DOHH2 (cell line): ENCODE measurements around the gene MASP1.

Source experiments
- CTCF ChIP-seq: fragments of 200-600 bp; sonication (generic); IDR thresholded peaks from one replicate; pipeline ENCODE4 v1.5.1; 2014; ENCODE audit warnings: antibody characterized with exemption, mild to moderate bottlenecking, low read depth, low read length; ENCODE audit not compliant: poor library complexity, severe bottlenecking
- EZH2phosphoT487 ChIP-seq: fragments of 200-600 bp; sonication (generic); IDR thresholded peaks from 2 replicates; pipeline ENCODE4 v1.6.1; 2017; ENCODE audit warnings: borderline replicate concordance, mild to moderate bottlenecking, antibody characterized with exemption, low read length, moderate library complexity, mixed read lengths

- no peak for TF ChIP-seq EZH2phosphoT487
- peak; percentile 88 for TF ChIP-seq CTCF
Measured at GRCh38 chr3:187318819-187319616, 27.5 kb upstream of the MASP1 start.
